K562 (cell line): ENCODE measurements around the gene LILRA6.

Experiments
- POLR2A ChIP-seq: fragments of 450-650 bp; conservative IDR thresholded peaks from 2 replicates; pipeline ENCODE4 v1.6.1; 2016
- ZNF24 ChIP-seq: fragments of 450-650 bp; IDR thresholded peaks from 2 replicates; pipeline ENCODE4 v1.6.1; 2016
- TF ChIP-seq, protein P1 (sequence below), 3 experiments: IDR thresholded peaks in 2 of 3; conservative IDR thresholded peaks in 1 of 3; 2 replicates each; pipeline ENCODE4 v1.5.1; 2011 to 2012; ENCODE audit warnings: low read length in 3 of 3, mild to moderate bottlenecking in 3 of 3, control low read depth in 2 of 3, improper control_type of control experiment in 1 of 3, inconsistent platforms in 1 of 3, low read depth in 1 of 3, mixed read lengths in 1 of 3, moderate library complexity in 1 of 3; ENCODE audit not compliant: insufficient read depth in 2 of 3

- TF ChIP-seq ZNF24 (no peak), POLR2A (no peak)
- TF ChIP-seq, protein P1, sequence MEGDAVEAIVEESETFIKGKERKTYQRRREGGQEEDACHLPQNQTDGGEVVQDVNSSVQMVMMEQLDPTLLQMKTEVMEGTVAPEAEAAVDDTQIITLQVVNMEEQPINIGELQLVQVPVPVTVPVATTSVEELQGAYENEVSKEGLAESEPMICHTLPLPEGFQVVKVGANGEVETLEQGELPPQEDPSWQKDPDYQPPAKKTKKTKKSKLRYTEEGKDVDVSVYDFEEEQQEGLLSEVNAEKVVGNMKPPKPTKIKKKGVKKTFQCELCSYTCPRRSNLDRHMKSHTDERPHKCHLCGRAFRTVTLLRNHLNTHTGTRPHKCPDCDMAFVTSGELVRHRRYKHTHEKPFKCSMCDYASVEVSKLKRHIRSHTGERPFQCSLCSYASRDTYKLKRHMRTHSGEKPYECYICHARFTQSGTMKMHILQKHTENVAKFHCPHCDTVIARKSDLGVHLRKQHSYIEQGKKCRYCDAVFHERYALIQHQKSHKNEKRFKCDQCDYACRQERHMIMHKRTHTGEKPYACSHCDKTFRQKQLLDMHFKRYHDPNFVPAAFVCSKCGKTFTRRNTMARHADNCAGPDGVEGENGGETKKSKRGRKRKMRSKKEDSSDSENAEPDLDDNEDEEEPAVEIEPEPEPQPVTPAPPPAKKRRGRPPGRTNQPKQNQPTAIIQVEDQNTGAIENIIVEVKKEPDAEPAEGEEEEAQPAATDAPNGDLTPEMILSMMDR (IDR thresholded peaks at IDR 0.05 in 2 of 3, conservative IDR thresholded peaks at IDR 0.05 in 1 of 3; ENCODE audit: insufficient read depth in 2 of 3, low read depth in 1 of 3, low read length in 3 of 3) = no peak
These were observed 23.5 kb downstream of the LILRA6 start for GRCh38 chr19:54218960-54219661.
